GM12891 (cell line): ENCODE data around the gene EPB41L3.

ENCODE experiments used
- PAX5 ChIP-seq: IDR thresholded peaks from 2 replicates; pipeline ENCODE4 v1.6.1; 2011; ENCODE audit warnings: low read length, moderate library complexity, mild to moderate bottlenecking; ENCODE audit not compliant: insufficient read depth, severe bottlenecking
- POLR2A ChIP-seq: IDR thresholded peaks from 2 replicates; pipeline ENCODE4 v1.6.1; 2011; ENCODE audit warnings: low read depth, low read length, control low read depth
- POLR2AphosphoS5 ChIP-seq: IDR thresholded peaks from 2 replicates; pipeline ENCODE4 v1.6.1; 2011; ENCODE audit warnings: low read depth, low read length, control low read depth
- SPI1 ChIP-seq: IDR thresholded peaks from 2 replicates; pipeline ENCODE4 v1.6.1; 2011; ENCODE audit warnings: low read depth, low read length, control low read depth
- TAF1 ChIP-seq: IDR thresholded peaks from 2 replicates; pipeline ENCODE4 v1.6.1; 2011; ENCODE audit warnings: low read depth, low read length, control low read depth

DNA sequence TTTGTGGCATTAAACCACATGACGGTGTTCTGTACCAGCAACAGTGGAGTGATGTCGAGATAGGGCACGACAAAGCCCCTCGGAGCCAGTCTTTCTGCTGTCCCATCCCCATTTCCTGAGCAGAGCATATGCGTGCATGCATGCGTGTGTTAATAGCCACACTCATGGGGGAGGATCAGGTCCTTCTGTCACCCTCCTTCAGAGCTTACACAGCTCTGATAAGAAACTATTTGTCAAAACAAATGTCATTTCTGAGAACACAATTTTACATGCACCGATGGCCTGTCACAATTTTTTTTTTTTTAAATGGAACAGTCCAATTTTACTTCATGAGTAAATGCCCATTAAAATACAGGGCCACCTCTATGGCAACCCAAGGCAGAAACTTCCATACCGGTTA, 152.4 kb downstream of the EPB41L3 start:
- no peak for TF ChIP-seq POLR2A
- TF ChIP-seq POLR2AphosphoS5, result no peak
- TF ChIP-seq TAF1, result no peak
- no peak for TF ChIP-seq SPI1
- no peak for TF ChIP-seq PAX5
